GM12801 (cell line): ENCODE results near the gene ANXA4.

Experiments used
- TF ChIP-seq, protein P1 (sequence below): IDR thresholded peaks from one replicate; pipeline ENCODE4 v1.5.1; 2011; ENCODE audit warnings: control low read depth; ENCODE audit not compliant: insufficient read length; ENCODE audit errors: extremely low read depth

ANXA4 gene

DNA sequence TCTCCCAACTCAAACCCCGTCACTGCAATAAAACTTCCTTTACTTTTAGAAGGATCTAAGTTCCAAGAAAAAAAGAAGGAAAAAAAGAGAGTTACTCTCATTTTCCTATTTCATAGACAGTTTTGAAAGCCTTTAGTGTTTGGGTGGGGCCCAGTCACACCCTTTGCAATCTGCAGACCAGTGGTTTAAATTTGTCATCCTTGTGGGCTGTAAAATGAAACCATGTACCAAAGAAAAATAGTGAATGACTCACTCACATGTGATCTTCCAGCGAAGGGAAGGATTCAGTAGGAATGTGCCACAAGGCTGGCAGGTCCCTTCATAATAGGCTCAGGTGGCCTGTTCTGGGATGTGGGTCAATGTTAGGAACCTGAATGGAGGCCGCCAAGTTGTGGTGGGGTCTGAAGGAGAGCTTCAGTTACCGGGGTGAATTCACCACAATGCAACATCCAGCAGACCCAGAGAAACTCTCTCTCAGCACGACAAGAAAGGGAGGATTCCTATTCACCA is 28.3 kb downstream of the ANXA4 start:
- TF ChIP-seq, protein P1, sequence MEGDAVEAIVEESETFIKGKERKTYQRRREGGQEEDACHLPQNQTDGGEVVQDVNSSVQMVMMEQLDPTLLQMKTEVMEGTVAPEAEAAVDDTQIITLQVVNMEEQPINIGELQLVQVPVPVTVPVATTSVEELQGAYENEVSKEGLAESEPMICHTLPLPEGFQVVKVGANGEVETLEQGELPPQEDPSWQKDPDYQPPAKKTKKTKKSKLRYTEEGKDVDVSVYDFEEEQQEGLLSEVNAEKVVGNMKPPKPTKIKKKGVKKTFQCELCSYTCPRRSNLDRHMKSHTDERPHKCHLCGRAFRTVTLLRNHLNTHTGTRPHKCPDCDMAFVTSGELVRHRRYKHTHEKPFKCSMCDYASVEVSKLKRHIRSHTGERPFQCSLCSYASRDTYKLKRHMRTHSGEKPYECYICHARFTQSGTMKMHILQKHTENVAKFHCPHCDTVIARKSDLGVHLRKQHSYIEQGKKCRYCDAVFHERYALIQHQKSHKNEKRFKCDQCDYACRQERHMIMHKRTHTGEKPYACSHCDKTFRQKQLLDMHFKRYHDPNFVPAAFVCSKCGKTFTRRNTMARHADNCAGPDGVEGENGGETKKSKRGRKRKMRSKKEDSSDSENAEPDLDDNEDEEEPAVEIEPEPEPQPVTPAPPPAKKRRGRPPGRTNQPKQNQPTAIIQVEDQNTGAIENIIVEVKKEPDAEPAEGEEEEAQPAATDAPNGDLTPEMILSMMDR, result no peak

GRCh38 chr2:69770747-69771146 is 28.8 kb downstream of the ANXA4 start:
- TF ChIP-seq, protein P1, result no peak

DNA sequence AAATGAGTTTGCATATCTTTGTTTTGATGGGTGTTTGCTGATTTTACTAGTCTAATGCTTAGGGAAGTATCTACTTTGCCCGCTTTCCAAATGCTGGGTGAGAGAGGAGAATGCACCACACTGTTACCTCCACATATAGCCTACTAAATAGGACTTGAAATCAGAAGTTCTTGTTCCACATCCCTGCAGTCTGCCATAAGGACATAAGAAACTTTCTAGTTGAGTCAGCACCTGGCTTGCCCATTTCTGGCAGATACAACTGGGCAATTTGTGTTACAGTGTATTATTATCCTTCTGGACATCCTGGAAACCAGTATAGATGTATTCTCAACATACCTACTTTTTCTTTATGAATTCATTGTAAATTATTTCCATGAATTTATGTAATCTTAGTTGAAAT is 29.5 kb downstream of the ANXA4 start:
- TF ChIP-seq, protein P1, result no peak

- TF ChIP-seq, protein P1, result no peak
Measured at GRCh38 chr2:69773206-69773605, 31.3 kb downstream of the ANXA4 start.

- TF ChIP-seq, protein P1, result no peak
Measured at GRCh38 chr2:69774984-69775982, 33.3 kb downstream of the ANXA4 start.

DNA sequence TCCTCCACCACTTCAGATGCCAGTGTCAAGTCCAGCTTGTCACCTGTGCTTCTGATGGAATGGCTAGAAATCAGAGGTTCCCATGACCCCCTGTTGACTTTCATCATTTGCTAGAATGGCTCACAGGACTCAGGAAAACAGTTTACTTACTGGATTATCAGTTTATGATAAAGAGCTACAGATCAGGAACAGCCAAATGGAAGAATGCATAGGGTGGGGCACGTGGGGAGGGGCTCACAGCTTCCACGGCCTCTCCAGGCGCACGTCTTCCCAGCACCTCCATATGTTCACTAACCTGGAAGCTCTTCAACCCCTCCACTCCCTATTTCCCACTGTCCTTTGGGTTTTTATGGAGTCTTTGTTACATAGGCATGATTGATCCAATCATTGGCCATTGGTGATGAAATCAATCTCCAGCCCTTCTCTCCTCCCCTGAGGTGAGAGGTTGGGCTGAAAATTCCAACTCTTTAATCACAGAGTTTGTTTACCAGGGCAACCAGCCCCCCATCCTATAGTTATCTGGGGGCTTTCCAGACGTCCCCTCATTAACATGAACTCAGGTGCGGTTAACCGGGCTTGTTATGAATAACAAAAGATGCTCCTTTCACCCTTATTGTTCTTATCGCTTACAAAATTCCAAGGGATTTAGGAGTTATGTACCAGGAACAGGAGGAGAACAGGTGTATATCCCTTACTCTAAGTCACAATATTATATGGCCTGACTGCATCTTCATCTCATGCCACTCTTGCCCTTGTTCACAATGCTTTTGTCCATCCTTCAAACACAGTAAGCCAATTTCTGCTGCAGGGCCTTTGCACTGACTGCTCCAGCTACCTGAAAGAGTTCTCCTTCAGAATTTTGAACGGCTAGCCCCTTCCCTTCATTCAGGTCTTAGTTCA is 35.2 kb downstream of the ANXA4 start:
- TF ChIP-seq, protein P1, result no peak

DNA sequence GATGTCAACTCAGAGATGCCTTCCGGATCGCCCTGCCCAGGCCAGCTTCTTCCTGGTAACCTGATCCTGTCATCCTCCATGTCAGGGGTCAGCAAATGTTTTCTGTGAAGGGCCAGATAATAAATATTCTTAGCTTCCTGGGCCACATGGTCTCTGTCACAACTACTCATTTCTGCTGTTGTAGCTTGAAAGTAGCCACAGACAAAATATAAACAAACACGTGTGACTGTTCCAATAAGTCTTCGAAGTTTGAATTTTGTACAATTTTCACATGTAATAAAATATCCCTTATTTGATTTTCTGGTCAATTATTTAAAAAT is 35.8 kb downstream of the ANXA4 start:
- TF ChIP-seq, protein P1, result no peak
